ENCODE measurements around the gene ACACA.
"Not testable (repeated sequence)": the region's sequence is repeated elsewhere in the genome, so short reads cannot be mapped to it uniquely, and the experiment has no call there.

Gene ACACA

DNA sequence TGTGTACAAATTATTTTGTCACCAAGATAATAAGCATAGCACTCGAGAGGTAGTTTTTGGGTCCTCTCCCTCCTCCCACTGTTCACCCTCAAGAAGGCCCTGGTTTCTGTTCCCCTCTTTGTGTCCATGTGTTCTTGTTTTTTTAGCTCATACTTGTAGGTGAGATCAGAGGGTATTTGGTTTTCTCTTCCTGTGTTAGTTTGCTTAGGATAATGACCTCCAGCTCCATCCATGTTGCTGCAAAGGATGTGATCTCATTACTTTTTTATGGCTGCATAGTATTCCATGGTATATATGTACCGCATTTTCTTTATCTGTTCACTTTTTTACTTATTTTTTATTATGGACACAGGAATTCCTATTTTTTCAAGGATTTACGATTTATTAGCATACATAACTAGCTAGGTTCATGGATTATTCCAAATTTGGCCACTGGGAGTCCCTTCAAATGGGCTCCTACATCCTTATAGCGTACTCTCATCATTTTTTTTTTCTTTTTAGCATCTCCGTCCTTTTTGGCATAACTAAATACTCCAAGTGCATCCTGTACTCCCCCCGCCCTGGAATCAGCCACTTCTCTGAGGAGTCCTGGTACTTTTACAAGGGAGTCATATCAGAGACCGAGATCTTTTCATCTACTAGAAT lies 7.4 kb upstream of the ACACA start:
- DNase-seq (ENCODE audit: low spot score) = no peak
- TF ChIP-seq, protein P1, sequence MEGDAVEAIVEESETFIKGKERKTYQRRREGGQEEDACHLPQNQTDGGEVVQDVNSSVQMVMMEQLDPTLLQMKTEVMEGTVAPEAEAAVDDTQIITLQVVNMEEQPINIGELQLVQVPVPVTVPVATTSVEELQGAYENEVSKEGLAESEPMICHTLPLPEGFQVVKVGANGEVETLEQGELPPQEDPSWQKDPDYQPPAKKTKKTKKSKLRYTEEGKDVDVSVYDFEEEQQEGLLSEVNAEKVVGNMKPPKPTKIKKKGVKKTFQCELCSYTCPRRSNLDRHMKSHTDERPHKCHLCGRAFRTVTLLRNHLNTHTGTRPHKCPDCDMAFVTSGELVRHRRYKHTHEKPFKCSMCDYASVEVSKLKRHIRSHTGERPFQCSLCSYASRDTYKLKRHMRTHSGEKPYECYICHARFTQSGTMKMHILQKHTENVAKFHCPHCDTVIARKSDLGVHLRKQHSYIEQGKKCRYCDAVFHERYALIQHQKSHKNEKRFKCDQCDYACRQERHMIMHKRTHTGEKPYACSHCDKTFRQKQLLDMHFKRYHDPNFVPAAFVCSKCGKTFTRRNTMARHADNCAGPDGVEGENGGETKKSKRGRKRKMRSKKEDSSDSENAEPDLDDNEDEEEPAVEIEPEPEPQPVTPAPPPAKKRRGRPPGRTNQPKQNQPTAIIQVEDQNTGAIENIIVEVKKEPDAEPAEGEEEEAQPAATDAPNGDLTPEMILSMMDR (IDR thresholded peaks at IDR 0.05; ENCODE audit: extremely low read depth, missing control alignments) = no peak

- TF ChIP-seq, protein P1 (IDR thresholded peaks at IDR 0.05; ENCODE audit: extremely low read depth, missing control alignments) = no peak
These were observed 3.7 kb upstream of the ACACA start for GRCh38 chr17:37410357-37410756.

DNA sequence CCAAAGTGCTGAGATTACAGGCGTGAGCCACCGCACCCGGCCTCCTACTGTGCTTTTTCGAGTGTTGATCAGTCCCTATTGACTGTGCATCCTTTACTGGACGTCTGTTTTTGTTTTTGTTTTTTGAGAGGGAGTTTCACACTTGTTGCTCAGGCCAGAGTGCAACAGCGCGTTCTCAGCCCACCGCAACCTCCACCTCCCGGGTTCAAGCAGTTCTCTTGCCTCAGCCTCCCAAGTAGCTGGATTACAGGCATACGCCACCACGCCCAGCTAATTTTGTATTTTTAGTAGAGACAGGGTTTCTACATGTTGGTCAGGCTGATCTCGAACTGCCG lies 1.5 kb upstream of the ACACA start:
- not testable (repeated sequence) for DNase-seq (ENCODE audit: low spot score)

More at GRCh38 chr17:37410357-37410756, 3.7 kb upstream of the ACACA start:
- DNase-seq (ENCODE audit: low spot score) = no peak

- DNase-seq (ENCODE audit: low spot score) = no peak
These were observed 541 bp downstream of the ACACA start for GRCh38 chr17:37405955-37406634.

GRCh38 chr17:37405522-37405921 lies 1.1 kb downstream of the ACACA start:
- not testable (repeated sequence) for DNase-seq (ENCODE audit: low spot score)

More at GRCh38 chr17:37405955-37406634, 541 bp downstream of the ACACA start:
- TF ChIP-seq, protein P1 (IDR thresholded peaks at IDR 0.05; ENCODE audit: extremely low read depth, missing control alignments) = no peak

GRCh38 chr17:37400505-37400904 lies 6.1 kb downstream of the ACACA start:
- no peak for DNase-seq (ENCODE audit: low spot score)
- TF ChIP-seq, protein P1 (IDR thresholded peaks at IDR 0.05; ENCODE audit: extremely low read depth, missing control alignments) = no peak

GRCh38 chr17:37399265-37399803 lies 7.3 kb downstream of the ACACA start:
- TF ChIP-seq, protein P1 (IDR thresholded peaks at IDR 0.05; ENCODE audit: extremely low read depth, missing control alignments) = no peak
- DNase-seq (ENCODE audit: low spot score) = no peak

- no peak for DNase-seq (ENCODE audit: low spot score)
- TF ChIP-seq, protein P1 (IDR thresholded peaks at IDR 0.05; ENCODE audit: extremely low read depth, missing control alignments) = no peak
These were observed 13.3 kb downstream of the ACACA start for GRCh38 chr17:37393352-37393751.

All from GM20000 (cell line).